B cell (primary cell): ENCODE measurements around the gene ANKRD28. TPM values are rescaled to one million over a fixed set of nuclear protein-coding genes. Genes with fewer than 3 reads are reported as not detected.

ENCODE experiments used
- ATAC-seq: fragments of 200-7000 bp; cut with Tn5 transposase; one replicate; pipeline ENCODE4 v1.10.0; 2021; ENCODE audit warnings: low read depth, mild to moderate bottlenecking, moderate number of reproducible peaks, moderate library complexity
- CTCF ChIA-PET: fragments of 350-600 bp; sonication (Branson Sonifier 250); formaldehyde crosslinking; loops from one replicate; lab custom pipeline; 2021; ENCODE audit warnings: antibody characterized with exemption, inconsistent platforms; lab: Charles Lee
- POLR2A ChIA-PET: fragments of 350-600 bp; sonication (Branson Sonifier 250); formaldehyde crosslinking; loops from one replicate; lab custom pipeline; 2021; ENCODE audit warnings: antibody characterized with exemption; lab: Charles Lee
- DNase-seq: peaks from one replicate; pipeline ENCODE4 v3.0.0; 2013
- H2AFZ ChIP-seq: 2 replicates; pipeline ENCODE4 v1.6.1; 2012; ENCODE audit warnings: mild to moderate bottlenecking, low read depth, low read length; ENCODE audit not compliant: insufficient read depth, poor library complexity, severe bottlenecking
- H3K27ac ChIP-seq, 2 donors: 1 replicate in 1 of 2; 2 replicates in 1 of 2; pipeline ENCODE4 v1.5.1; 2012 to 2013; ENCODE audit warnings: low read length in 2 of 2, mild to moderate bottlenecking in 2 of 2, moderate library complexity in 1 of 2
- H3K27me3 ChIP-seq, 4 experiments: fragments of 200-600 bp in 1 of 4; sonication (generic) in 1 of 4; replicated peaks in 1 of 4; 1 replicate in 2 of 4; 2 replicates in 2 of 4; pipeline versions ENCODE4 v1.6.1 to v1.7.0; 2013 to 2016; ENCODE audit warnings: low read length in 3 of 4, mild to moderate bottlenecking in 2 of 4, mixed read lengths in 1 of 4, moderate library complexity in 1 of 4; ENCODE audit not compliant: insufficient read depth in 4 of 4, control insufficient read depth in 3 of 4; ENCODE audit errors: control extremely low read depth in 1 of 4
- H3K36me3 ChIP-seq, 2 experiments: replicated peaks in 1 of 2; 1 replicate in 1 of 2; 2 replicates in 1 of 2; pipeline versions ENCODE4 v1.6.1 to v1.7.1; 2013; ENCODE audit warnings: low read length in 1 of 2; ENCODE audit not compliant: insufficient read depth in 2 of 2, control insufficient read depth in 1 of 2; ENCODE audit errors: control extremely low read depth in 1 of 2, extremely low read depth in 1 of 2
- H3K4me1 ChIP-seq, 2 donors: fragments of 200-600 bp in 1 of 2; sonication (generic) in 1 of 2; 1 replicate in 1 of 2; 2 replicates in 1 of 2; pipeline versions ENCODE4 v1.5.1 to v1.6.1; 2013 to 2017; ENCODE audit warnings: low read length in 2 of 2; ENCODE audit not compliant: control insufficient read depth in 2 of 2, insufficient read depth in 2 of 2
- H3K4me2 ChIP-seq: replicated peaks from 2 replicates; pipeline ENCODE3; 2012; ENCODE audit warnings: mild to moderate bottlenecking, low read depth, low read length; ENCODE audit not compliant: poor library complexity, severe bottlenecking
- H3K4me3 ChIP-seq, 5 experiments: fragments of 200-600 bp in 1 of 5; sonication (generic) in 1 of 5; 1 replicate in 3 of 5; 2 replicates in 2 of 5; pipeline versions ENCODE4 v1.5.1 to v1.7.0; 2011 to 2016; ENCODE audit warnings: low read length in 4 of 5, mild to moderate bottlenecking in 4 of 5, low read depth in 2 of 5, control low read depth in 1 of 5, moderate library complexity in 1 of 5; ENCODE audit not compliant: insufficient read depth in 1 of 5; ENCODE audit errors: control extremely low read depth in 1 of 5, extremely low read depth in 1 of 5
- H3K79me2 ChIP-seq: fragments of 200-600 bp; sonication (generic); one replicate; pipeline ENCODE4 v1.6.0; 2016; ENCODE audit warnings: low read length; ENCODE audit not compliant: control insufficient read depth, insufficient read depth
- H3K9ac ChIP-seq: fragments of 200-600 bp; sonication (generic); 2 replicates; pipeline ENCODE4 v1.6.1; 2017; ENCODE audit warnings: mild to moderate bottlenecking, low read length, moderate library complexity
- H3K9me3 ChIP-seq, 3 donors: one replicate each; pipeline versions ENCODE4 v1.6.1 to v1.7.1; 2013; ENCODE audit warnings: low read length in 2 of 3; ENCODE audit not compliant: control insufficient read depth in 2 of 3, insufficient read depth in 1 of 3; ENCODE audit errors: control extremely low read depth in 1 of 3
- H4K20me1 ChIP-seq: 2 replicates; pipeline ENCODE4 v1.6.0; 2012; ENCODE audit warnings: mild to moderate bottlenecking, low read length; ENCODE audit not compliant: insufficient read depth, control insufficient read depth, poor library complexity, severe bottlenecking
- H3K27ac Mint-ChIP-seq: one replicate; pipeline ENCODE4 v1.8.0; 2021; ENCODE audit warnings: mixed read lengths
- H3K27me3 Mint-ChIP-seq: one replicate; pipeline ENCODE4 v1.8.0; 2021; ENCODE audit warnings: mixed read lengths
- H3K4me1 Mint-ChIP-seq: one replicate; pipeline ENCODE4 v1.8.0; 2021; ENCODE audit warnings: mixed read lengths
- H3K4me3 Mint-ChIP-seq: one replicate; pipeline ENCODE4 v1.8.0; 2021; ENCODE audit warnings: mixed read lengths
- H3K9me3 Mint-ChIP-seq: one replicate; pipeline ENCODE4 v1.8.0; 2022; ENCODE audit warnings: mixed read lengths; ENCODE audit not compliant: insufficient read depth
- EZH2 ChIP-seq: IDR thresholded peaks from 2 replicates; pipeline ENCODE4 v1.6.1; 2012; ENCODE audit warnings: borderline replicate concordance, low read depth, mild to moderate bottlenecking, moderate library complexity, low read length; ENCODE audit not compliant: insufficient read depth, poor library complexity, severe bottlenecking
- WGBS: methylation state at CpG from one replicate; pipeline ENCODE4 v1.1.5; 2013; ENCODE audit warnings: missing lambda C conversion rate; ENCODE audit not compliant: insufficient coverage; 5-methylcytosine and 5-hydroxymethylcytosine counted together
- intact Hi-C: fragments of 100-400 bp; cut with micrococcal nuclease; formaldehyde crosslinking; loops from one replicate; pipeline ENCODE4 v1.10.0; 2022
- polyA plus RNA-seq: library from polyadenylated mRNA; depleted of rRNA; stranded (reverse); fragments of >200 nt; gene quantifications from 2 replicates; pipeline ENCODE4 v1.2.3, GENCODE V29; 2012
- total RNA-seq, 2 donors: library from RNA; stranded (reverse); fragments of 120-200 nt in 1 of 2; gene quantifications; 1 replicate in 1 of 2; 2 replicates in 1 of 2; pipeline versions ENCODE4 v1.2.3 to v1.2.4, GENCODE V29; 2013 to 2022
- TF ChIP-seq, protein P1 (sequence below): fragments of 200-600 bp; IDR thresholded peaks from one replicate; pipeline ENCODE4 v1.8.0; 2022; ENCODE audit warnings: antibody characterized with exemption, mild to moderate bottlenecking

The ANKRD28 gene
- total and polyA plus RNA-seq, 2 donors (not counting 1 experiment from before 2014, with no cell fraction given) = 20.7 to 37.4 TPM

DNA sequence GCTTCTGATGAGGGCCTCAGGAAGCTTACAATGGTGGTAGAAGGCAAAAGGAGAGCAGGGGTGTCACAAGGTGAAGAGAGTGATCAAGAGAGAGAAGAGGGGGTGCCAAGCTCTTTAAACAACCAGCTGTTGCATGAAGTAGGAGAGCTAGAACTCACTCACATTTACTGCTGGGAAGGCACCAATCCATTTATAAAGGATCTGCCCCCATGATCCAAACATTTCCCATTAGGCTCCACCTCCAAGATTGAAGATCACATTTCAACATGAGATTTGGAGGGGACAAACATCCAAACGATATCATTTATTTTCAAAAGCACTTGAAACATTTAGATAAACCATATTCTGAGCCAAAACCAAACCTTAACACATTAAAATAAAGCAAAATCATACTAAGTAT is 26.3 kb downstream of the ANKRD28 start:
- no peak overlapping the region for H3K9ac ChIP-seq
- no peaks in the 10 kb centered on the region for H3K9me3 ChIP-seq
- intact Hi-C loops = no loop called here
- ATAC-seq (no peak), DNase-seq (no peak)
- Mint-ChIP-seq H3K27ac (no peak overlapping the region), H3K4me3 (no peak overlapping the region), H3K27me3 (no peaks in the 10 kb centered on the region), H3K9me3 (no peaks in the 10 kb centered on the region), H3K4me1 (peaks cover 26% of the 10 kb centered on the region)
- TF ChIP-seq EZH2 = no peak
- TF ChIP-seq, protein P1, sequence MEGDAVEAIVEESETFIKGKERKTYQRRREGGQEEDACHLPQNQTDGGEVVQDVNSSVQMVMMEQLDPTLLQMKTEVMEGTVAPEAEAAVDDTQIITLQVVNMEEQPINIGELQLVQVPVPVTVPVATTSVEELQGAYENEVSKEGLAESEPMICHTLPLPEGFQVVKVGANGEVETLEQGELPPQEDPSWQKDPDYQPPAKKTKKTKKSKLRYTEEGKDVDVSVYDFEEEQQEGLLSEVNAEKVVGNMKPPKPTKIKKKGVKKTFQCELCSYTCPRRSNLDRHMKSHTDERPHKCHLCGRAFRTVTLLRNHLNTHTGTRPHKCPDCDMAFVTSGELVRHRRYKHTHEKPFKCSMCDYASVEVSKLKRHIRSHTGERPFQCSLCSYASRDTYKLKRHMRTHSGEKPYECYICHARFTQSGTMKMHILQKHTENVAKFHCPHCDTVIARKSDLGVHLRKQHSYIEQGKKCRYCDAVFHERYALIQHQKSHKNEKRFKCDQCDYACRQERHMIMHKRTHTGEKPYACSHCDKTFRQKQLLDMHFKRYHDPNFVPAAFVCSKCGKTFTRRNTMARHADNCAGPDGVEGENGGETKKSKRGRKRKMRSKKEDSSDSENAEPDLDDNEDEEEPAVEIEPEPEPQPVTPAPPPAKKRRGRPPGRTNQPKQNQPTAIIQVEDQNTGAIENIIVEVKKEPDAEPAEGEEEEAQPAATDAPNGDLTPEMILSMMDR = no peak
- H3K79me2 ChIP-seq = peaks cover 4% of the 10 kb centered on the region
- peaks cover 6% of the 10 kb centered on the region for H4K20me1 ChIP-seq
- no peak overlapping the region for H2AFZ ChIP-seq
- ChIA-PET CTCF (no interaction called here), POLR2A (no interaction called here)
- no peak overlapping the region for H3K4me2 ChIP-seq
- H3K27me3 ChIP-seq = no peaks in the 10 kb centered on the region
- no peak overlapping the region for H3K4me3 ChIP-seq
- no peaks in the 10 kb centered on the region for H3K36me3 ChIP-seq
- WGBS = no CpG with 5 or more reads among the region's 1 CpG
- H3K4me1 ChIP-seq = peaks cover 0 to 1% of the 10 kb centered on the region in 2 donors
- no peak overlapping the region for H3K27ac ChIP-seq

DNA sequence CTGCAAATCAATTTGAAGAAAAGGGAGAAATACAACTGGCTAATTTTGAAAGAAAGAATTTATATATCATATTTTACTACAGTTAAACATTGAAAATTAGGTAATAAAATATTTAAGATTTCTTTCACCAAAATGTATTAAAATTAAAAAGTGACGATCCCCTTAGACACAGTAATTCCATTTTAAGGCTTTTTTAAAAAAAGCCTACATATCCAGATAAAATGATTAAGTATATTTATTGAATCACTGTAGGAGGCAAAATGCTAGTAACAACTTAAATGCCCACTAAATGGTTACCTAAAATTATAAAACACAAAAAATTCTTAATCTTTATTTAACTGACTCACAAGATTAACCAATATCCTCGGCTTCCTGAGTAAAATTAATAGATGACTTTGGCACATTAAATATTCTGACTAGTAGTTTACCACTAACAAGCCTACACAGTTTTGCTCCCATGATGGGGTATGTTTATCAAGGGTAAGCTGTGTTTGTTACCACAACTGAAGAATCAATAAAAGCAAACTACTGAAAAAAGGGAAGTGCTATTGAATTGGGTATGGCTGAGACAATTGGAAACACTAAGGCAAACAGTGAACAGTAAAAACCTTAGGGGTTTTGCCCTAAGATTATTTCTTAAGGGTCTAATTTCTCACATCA is 28.4 kb downstream of the ANKRD28 start:
- intact Hi-C loops = no loop called here
- no peak overlapping the region for H3K4me3 ChIP-seq
- peaks cover 0 to 3% of the 10 kb centered on the region in 2 donors for H3K4me1 ChIP-seq
- ATAC-seq (no peak), DNase-seq (no peak)
- no peak overlapping the region for H3K27ac ChIP-seq
- TF ChIP-seq EZH2 = no peak
- TF ChIP-seq, protein P1 = no peak
- no peak overlapping the region for H3K4me2 ChIP-seq
- H4K20me1 ChIP-seq = peaks cover 6% of the 10 kb centered on the region
- no peak overlapping the region for H2AFZ ChIP-seq
- H3K36me3 ChIP-seq = no peaks in the 10 kb centered on the region
- Mint-ChIP-seq H3K27me3 (no peaks in the 10 kb centered on the region), H3K4me3 (no peak overlapping the region), H3K27ac (no peak overlapping the region), H3K9me3 (no peaks in the 10 kb centered on the region), H3K4me1 (peaks cover 21% of the 10 kb centered on the region)
- WGBS = no CpG with 5 or more reads among the region's 2 CpGs
- ChIA-PET POLR2A (no interaction called here), CTCF (no interaction called here)
- no peaks in the 10 kb centered on the region for H3K9me3 ChIP-seq
- H3K27me3 ChIP-seq = no peaks in the 10 kb centered on the region
- no peaks in the 10 kb centered on the region for H3K79me2 ChIP-seq
- H3K9ac ChIP-seq = no peak overlapping the region
